Measurements from ENCODE around the gene LPCAT2. TPM values are rescaled to one million over a fixed set of nuclear protein-coding genes. Genes with fewer than 3 reads are reported as not detected.

Gene LPCAT2
- total RNA-seq, 4 donors from 2014 or later, result 12.1 to 19.7 (median 18.1) TPM

DNA sequence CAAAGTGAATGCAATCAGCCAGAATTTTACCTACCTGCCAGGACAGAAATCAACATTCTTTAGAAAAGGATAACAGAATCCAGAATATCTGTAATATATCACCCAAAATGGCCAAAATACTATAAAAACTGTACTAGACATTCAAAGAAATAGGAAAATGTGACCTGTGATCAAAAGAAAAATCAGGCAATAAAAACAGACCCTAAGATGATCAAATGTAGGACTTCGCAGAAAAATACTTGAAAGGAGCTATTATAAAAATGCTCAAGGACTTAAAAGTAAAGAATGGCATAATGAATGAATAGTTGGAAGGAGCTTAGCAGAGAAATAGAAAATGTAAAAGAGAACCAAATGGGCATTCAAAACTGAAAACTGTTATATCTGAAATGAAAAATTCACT is 4.1 kb downstream of the LPCAT2 start:
- DNase-seq (ENCODE audit: low spot score in 2 of 2), result no peak
- Histone ChIP-seq H3K27me3 (no peaks in the 10 kb centered on the region), H3K36me3 (no peaks in the 10 kb centered on the region), H3K27ac (no peak overlapping the region), H3K4me1 (peaks cover 15% of the 10 kb centered on the region), H3K9me3 (no peaks in the 10 kb centered on the region), H3K4me3 (no peak overlapping the region)
- WGBS, result 97% methylated on average over 1 of the region's 1 CpG
- TF ChIP-seq, protein P1, sequence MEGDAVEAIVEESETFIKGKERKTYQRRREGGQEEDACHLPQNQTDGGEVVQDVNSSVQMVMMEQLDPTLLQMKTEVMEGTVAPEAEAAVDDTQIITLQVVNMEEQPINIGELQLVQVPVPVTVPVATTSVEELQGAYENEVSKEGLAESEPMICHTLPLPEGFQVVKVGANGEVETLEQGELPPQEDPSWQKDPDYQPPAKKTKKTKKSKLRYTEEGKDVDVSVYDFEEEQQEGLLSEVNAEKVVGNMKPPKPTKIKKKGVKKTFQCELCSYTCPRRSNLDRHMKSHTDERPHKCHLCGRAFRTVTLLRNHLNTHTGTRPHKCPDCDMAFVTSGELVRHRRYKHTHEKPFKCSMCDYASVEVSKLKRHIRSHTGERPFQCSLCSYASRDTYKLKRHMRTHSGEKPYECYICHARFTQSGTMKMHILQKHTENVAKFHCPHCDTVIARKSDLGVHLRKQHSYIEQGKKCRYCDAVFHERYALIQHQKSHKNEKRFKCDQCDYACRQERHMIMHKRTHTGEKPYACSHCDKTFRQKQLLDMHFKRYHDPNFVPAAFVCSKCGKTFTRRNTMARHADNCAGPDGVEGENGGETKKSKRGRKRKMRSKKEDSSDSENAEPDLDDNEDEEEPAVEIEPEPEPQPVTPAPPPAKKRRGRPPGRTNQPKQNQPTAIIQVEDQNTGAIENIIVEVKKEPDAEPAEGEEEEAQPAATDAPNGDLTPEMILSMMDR (IDR thresholded peaks at IDR 0.05), result no peak
- TF ChIP-seq EP300 (IDR thresholded peaks at IDR 0.05), result no peak
- TF ChIP-seq POLR2AphosphoS5 (IDR thresholded peaks at IDR 0.05), result no peak
- TF ChIP-seq POLR2A (IDR thresholded peaks at IDR 0.05), result no peak

DNA sequence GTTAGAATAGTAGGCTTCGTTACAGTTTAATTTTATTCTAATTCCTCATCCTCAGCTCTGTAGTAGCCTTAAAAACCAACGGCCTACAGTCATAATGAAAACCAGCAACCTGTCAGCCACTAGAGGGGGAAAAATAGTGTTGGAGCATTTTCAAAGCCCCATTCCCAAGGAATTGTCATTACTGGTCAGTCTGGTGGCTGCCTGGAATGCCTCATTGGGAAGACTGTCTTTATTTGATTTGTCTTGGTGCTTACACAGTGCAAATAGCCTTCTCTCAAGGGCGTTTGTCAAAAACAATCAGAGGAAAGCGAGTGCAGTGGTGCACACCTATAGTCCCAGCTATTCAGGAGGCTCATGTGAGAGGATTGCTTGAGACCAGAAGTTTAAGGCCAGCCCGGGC is 4.7 kb downstream of the LPCAT2 start:
- DNase-seq (ENCODE audit: low spot score in 2 of 2), result no peak
- Histone ChIP-seq H3K9me3 (no peaks in the 10 kb centered on the region), H3K27ac (no peak overlapping the region), H3K4me3 (no peak overlapping the region), H3K36me3 (no peaks in the 10 kb centered on the region), H3K27me3 (no peaks in the 10 kb centered on the region), H3K4me1 (peaks cover 13% of the 10 kb centered on the region)
- TF ChIP-seq, protein P1 (IDR thresholded peaks at IDR 0.05), result no peak
- 89% methylated on average over 5 of the region's 5 CpGs for WGBS

DNA sequence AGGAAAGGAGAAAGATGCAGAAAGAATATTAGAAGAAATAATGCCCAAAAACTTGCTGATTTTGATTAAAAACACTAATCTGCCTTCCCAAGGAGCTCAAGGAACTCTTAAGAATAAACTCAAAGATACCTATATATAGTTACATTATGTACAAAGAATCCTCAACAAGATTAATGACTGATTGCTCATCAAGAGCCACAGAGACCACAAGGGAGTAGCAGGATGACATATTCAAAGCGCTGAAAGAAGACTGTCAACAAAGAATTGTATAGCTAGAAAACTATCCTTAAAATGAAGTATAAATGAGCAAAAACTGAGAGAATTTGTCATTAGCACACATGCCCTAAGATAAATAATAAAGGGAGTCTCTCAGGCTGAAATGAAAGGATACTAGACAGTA is 6.2 kb downstream of the LPCAT2 start:
- WGBS, result 78% methylated on average over 1 of the region's 1 CpG
- Histone ChIP-seq H3K9me3 (no peaks in the 10 kb centered on the region), H3K4me3 (no peak overlapping the region), H3K27me3 (no peaks in the 10 kb centered on the region), H3K36me3 (no peaks in the 10 kb centered on the region), H3K4me1 (peaks cover 2% of the 10 kb centered on the region), H3K27ac (no peak overlapping the region)
- TF ChIP-seq, protein P1 (IDR thresholded peaks at IDR 0.05), result no peak
- no peak for TF ChIP-seq POLR2AphosphoS5 (IDR thresholded peaks at IDR 0.05)
- TF ChIP-seq POLR2A (IDR thresholded peaks at IDR 0.05), result no peak
- TF ChIP-seq EP300 (IDR thresholded peaks at IDR 0.05), result no peak
- no peak for DNase-seq (ENCODE audit: low spot score in 2 of 2)

DNA sequence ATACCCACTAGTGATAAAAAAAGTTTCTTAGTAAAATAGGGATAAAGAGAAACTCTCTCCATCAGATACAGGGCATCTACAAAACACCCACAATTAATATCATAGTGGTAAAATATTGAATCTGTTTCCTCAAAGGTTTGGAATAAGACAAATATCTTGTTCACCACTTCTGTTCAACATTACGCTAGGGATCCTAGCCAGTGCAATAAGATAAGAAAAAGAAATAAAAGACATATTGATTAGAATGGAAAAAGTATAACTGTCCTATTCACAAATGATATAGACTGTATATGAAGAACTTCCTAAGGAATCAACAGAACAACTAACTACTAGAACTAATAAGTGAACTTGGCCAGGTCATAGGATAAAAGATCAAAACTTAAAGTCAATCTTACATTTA is 12.9 kb downstream of the LPCAT2 start:
- Histone ChIP-seq H3K27ac (no peak overlapping the region), H3K4me3 (no peak overlapping the region), H3K27me3 (no peaks in the 10 kb centered on the region), H3K36me3 (no peaks in the 10 kb centered on the region), H3K4me1 (no peaks in the 10 kb centered on the region), H3K9me3 (peaks cover 11% of the 10 kb centered on the region)
- TF ChIP-seq POLR2AphosphoS5 (IDR thresholded peaks at IDR 0.05), result no peak
- TF ChIP-seq EP300 (IDR thresholded peaks at IDR 0.05), result no peak
- TF ChIP-seq, protein P1 (IDR thresholded peaks at IDR 0.05), result no peak
- TF ChIP-seq POLR2A (IDR thresholded peaks at IDR 0.05), result no peak
- WGBS, result 40% methylated on average over 1 of the region's 1 CpG
- no peak for DNase-seq (ENCODE audit: low spot score in 2 of 2)

DNA sequence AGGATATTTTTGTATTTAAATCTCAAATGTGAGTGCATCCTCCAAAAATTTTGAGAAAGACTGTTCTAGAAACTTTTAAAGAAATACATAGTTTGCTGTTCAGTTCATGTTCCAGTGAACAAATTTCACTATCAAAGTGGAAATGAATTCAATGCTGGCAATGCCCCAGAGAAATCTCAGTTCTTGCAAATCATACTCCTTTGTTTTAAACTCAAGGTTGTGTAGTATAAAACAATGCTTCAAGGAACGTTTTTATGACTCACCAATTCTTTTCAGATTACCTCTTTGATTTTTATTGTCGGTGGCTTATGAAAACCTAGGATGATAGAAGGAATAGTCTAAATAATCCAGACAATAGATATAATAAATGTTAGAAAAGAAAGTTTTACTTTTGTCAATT is 17.6 kb downstream of the LPCAT2 start:
- H3K27ac ChIP-seq, result no peak overlapping the region
- DNase-seq (ENCODE audit: low spot score in 2 of 2), result no peak
- 45% methylated on average over 2 of the region's 2 CpGs for WGBS
- no peaks in the 10 kb centered on the region for H3K4me1 ChIP-seq
- H3K27me3 ChIP-seq, result no peaks in the 10 kb centered on the region
- peaks cover 11% of the 10 kb centered on the region for H3K9me3 ChIP-seq
- no peak overlapping the region for H3K4me3 ChIP-seq
- peaks cover 3% of the 10 kb centered on the region for H3K36me3 ChIP-seq
- TF ChIP-seq POLR2AphosphoS5 (IDR thresholded peaks at IDR 0.05) (no peak), EP300 (IDR thresholded peaks at IDR 0.05) (no peak), POLR2A (IDR thresholded peaks at IDR 0.05) (no peak)
- TF ChIP-seq, protein P1 (IDR thresholded peaks at IDR 0.05), result no peak
